ENCODE results near the gene ZIC1. TPM values are rescaled to one million over a fixed set of nuclear protein-coding genes. Genes with fewer than 3 reads are reported as not detected.

The ZIC1 gene
- total RNA-seq, 1 donor from 2014 or later, result not detected

DNA sequence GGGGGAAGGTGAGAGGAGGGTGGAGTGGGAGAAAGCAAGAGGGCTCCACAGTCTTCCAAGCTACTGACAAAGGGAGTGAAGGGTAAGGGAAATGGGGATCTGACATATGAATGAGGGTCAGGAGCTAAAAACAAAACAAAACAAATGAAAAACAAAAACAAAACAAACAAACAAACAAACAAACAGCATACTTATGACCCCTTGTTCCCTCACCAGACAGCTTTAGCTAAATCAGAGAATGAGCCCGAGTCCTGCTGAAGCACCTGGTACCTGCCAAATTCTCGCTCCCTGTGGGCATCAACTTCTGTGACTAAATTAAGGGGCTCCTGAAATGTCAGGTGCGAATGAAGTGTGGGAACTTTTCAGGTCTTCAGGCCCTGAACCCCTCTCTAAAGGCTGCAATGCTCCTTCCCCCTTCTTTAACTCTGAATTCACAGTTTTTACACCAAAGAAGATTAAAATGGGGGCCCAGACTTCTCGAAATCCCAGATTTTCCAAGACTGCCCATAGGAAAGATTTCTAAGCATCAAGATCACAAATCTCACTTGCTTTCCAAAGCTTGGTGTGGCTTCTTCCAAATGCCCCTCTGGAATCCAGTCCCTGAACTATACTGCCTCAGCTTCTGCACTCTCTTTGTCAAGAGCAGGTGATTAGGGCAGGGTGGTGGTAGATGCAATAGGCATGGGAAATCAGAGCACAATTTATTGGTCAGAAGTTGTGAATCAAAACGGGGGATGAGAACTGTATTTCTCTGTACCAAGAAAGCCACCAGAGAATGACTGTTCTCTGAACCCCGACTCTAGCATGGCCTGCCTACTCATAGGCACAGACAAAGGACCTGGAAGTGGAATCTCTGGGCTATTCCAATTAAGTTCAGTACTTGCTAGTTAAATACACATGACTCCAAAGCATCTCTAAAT, 43.7 kb upstream of the ZIC1 start:
- Histone ChIP-seq H3K4me1 (no peaks in the 10 kb centered on the region), H3K4me3 (no peak overlapping the region), H3K27me3 (peaks cover 63% of the 10 kb centered on the region), H3K27ac (no peak overlapping the region), H3K9me3 (no peaks in the 10 kb centered on the region), H3K36me3 (no peaks in the 10 kb centered on the region)
- DNase-seq (no peak), ATAC-seq (no peak)
- TF ChIP-seq, protein P1, sequence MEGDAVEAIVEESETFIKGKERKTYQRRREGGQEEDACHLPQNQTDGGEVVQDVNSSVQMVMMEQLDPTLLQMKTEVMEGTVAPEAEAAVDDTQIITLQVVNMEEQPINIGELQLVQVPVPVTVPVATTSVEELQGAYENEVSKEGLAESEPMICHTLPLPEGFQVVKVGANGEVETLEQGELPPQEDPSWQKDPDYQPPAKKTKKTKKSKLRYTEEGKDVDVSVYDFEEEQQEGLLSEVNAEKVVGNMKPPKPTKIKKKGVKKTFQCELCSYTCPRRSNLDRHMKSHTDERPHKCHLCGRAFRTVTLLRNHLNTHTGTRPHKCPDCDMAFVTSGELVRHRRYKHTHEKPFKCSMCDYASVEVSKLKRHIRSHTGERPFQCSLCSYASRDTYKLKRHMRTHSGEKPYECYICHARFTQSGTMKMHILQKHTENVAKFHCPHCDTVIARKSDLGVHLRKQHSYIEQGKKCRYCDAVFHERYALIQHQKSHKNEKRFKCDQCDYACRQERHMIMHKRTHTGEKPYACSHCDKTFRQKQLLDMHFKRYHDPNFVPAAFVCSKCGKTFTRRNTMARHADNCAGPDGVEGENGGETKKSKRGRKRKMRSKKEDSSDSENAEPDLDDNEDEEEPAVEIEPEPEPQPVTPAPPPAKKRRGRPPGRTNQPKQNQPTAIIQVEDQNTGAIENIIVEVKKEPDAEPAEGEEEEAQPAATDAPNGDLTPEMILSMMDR (IDR thresholded peaks at IDR 0.05), result no peak
- intact Hi-C loops (cut with DNase I), result no loop called here

DNA sequence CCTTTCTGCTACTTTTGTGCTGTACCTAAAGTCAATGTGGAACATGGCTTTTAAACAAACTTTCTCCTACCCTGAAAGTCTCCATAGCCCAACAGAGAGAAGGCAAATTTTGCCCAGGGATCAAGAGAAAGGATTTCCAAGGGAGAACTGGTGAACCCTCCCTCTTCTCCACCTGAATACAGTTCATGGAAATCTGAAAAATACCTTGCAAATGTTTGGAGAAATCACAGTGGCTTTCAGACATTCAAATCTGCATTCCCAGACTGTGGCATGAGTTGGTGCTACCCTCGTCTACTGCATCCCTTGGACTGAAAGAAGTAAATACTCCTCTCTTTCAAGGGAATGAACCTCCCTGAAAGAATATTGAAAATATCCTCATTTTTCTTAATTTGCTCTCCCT, 41.5 kb upstream of the ZIC1 start:
- no peak overlapping the region for H3K27ac ChIP-seq
- DNase-seq (no peak), ATAC-seq (no peak)
- H3K4me1 ChIP-seq, result no peaks in the 10 kb centered on the region
- H3K4me3 ChIP-seq, result no peak overlapping the region
- intact Hi-C loops (cut with DNase I), result no loop called here
- H3K36me3 ChIP-seq, result no peaks in the 10 kb centered on the region
- peaks cover 70% of the 10 kb centered on the region for H3K27me3 ChIP-seq
- no peaks in the 10 kb centered on the region for H3K9me3 ChIP-seq
- TF ChIP-seq, protein P1 (IDR thresholded peaks at IDR 0.05), result no peak

DNA sequence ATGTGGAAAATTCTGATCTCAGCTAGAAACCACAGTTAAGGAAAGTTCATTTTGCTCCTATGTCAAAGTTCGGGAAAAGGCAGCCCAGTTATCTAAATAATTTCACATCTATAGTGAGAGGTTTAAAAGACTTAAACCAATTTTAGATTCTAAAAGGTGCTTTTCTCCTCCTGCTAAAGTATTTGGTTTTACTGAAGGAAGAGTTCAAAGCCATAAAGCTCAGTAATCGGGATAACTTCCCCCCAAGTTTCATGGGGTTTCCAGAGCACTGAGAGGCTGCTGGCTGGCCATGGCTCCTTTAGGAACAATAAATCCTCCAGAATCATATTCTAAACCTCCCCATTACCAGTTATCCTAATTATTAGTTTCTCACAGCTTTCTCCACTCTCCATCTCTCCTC, 41.0 kb upstream of the ZIC1 start:
- no peak overlapping the region for H3K4me3 ChIP-seq
- no peak overlapping the region for H3K27ac ChIP-seq
- no peak for ATAC-seq
- H3K36me3 ChIP-seq, result no peaks in the 10 kb centered on the region
- TF ChIP-seq, protein P1 (IDR thresholded peaks at IDR 0.05), result no peak
- no peaks in the 10 kb centered on the region for H3K9me3 ChIP-seq
- no peak for DNase-seq
- peaks cover 75% of the 10 kb centered on the region for H3K27me3 ChIP-seq
- intact Hi-C loops (cut with DNase I), result no loop called here
- no peaks in the 10 kb centered on the region for H3K4me1 ChIP-seq

DNA sequence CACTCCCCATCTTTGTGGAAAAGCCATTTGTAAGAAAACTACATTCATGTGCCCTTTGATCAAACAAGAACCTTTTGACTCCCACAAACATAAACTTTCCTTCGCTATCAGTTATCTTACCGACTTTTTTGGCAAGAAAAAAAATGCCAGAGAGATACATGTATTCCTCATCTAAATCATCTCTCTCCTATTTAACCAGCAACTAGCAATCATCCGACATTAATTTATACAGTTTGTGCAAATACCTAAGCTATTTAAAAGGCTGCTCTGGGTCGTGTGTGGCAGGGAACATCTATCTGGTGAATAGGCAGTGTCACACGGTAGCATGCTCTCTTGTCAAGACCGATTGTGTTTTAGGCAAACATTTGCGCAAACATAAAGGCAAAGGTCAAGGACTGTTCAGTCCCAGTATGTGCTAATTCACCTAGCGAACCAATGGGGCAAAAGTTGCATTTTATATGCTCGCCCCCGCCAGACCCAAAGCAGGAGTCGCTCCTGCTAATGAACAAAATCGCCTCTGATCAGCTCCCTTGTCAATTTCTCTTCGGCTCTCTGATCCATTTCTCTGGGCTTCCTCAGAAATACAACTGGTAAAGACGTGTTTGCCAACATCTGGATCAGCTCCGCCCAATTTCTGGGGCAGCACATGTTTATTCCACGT, 40.5 kb upstream of the ZIC1 start:
- Histone ChIP-seq H3K36me3 (no peaks in the 10 kb centered on the region), H3K4me1 (no peaks in the 10 kb centered on the region), H3K4me3 (no peak overlapping the region), H3K27ac (no peak overlapping the region), H3K9me3 (no peaks in the 10 kb centered on the region), H3K27me3 (peaks cover 79% of the 10 kb centered on the region)
- ATAC-seq (no peak), DNase-seq (no peak)
- TF ChIP-seq, protein P1 (IDR thresholded peaks at IDR 0.05), result no peak
- intact Hi-C loops (cut with DNase I), result no loop called here

DNA sequence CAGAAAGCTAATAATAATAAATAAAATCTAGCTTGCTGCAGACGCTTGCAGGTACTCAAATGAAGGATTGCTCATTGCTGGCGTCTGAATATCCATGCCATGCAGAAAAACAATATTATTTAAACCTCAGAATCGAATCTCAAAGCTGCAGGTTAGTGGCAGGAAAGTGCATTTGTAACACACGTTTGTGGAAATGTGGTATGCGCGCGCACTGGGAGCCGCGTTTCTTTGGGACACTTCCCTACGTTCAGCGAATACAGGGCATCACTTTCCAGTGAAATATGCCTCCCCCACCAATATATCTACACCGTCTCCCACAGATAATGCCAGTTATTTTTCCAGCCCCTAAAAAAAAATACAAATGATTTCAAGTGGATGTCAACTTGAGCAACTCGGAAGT, 39.9 kb upstream of the ZIC1 start:
- no peak for DNase-seq
- Histone ChIP-seq H3K36me3 (no peaks in the 10 kb centered on the region), H3K4me3 (no peak overlapping the region), H3K4me1 (no peaks in the 10 kb centered on the region), H3K9me3 (no peaks in the 10 kb centered on the region), H3K27ac (no peak overlapping the region), H3K27me3 (peaks cover 84% of the 10 kb centered on the region)
- ATAC-seq, result no peak
- intact Hi-C loops (cut with DNase I), result no loop called here
- TF ChIP-seq, protein P1 (IDR thresholded peaks at IDR 0.05), result no peak
